ENCODE data around the gene SAMD4A.

Gene SAMD4A

GRCh38 chr14:54672688-54673087 is 105.8 kb downstream of the SAMD4A start:
- TF ChIP-seq, protein P1, sequence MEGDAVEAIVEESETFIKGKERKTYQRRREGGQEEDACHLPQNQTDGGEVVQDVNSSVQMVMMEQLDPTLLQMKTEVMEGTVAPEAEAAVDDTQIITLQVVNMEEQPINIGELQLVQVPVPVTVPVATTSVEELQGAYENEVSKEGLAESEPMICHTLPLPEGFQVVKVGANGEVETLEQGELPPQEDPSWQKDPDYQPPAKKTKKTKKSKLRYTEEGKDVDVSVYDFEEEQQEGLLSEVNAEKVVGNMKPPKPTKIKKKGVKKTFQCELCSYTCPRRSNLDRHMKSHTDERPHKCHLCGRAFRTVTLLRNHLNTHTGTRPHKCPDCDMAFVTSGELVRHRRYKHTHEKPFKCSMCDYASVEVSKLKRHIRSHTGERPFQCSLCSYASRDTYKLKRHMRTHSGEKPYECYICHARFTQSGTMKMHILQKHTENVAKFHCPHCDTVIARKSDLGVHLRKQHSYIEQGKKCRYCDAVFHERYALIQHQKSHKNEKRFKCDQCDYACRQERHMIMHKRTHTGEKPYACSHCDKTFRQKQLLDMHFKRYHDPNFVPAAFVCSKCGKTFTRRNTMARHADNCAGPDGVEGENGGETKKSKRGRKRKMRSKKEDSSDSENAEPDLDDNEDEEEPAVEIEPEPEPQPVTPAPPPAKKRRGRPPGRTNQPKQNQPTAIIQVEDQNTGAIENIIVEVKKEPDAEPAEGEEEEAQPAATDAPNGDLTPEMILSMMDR (conservative IDR thresholded peaks at IDR 0.05; ENCODE audit: low read depth, low read length), result no peak
- no peak for DNase-seq (ENCODE audit: low read depth)
- H3K4me3 ChIP-seq (ENCODE audit: low read length), result no peak overlapping the region

GRCh38 chr14:54673193-54674045 is 106.5 kb downstream of the SAMD4A start:
- DNase-seq (ENCODE audit: low read depth), result no peak
- TF ChIP-seq, protein P1 (conservative IDR thresholded peaks at IDR 0.05; ENCODE audit: low read depth, low read length), result no peak
- H3K4me3 ChIP-seq (ENCODE audit: low read length), result no peak overlapping the region

DNA sequence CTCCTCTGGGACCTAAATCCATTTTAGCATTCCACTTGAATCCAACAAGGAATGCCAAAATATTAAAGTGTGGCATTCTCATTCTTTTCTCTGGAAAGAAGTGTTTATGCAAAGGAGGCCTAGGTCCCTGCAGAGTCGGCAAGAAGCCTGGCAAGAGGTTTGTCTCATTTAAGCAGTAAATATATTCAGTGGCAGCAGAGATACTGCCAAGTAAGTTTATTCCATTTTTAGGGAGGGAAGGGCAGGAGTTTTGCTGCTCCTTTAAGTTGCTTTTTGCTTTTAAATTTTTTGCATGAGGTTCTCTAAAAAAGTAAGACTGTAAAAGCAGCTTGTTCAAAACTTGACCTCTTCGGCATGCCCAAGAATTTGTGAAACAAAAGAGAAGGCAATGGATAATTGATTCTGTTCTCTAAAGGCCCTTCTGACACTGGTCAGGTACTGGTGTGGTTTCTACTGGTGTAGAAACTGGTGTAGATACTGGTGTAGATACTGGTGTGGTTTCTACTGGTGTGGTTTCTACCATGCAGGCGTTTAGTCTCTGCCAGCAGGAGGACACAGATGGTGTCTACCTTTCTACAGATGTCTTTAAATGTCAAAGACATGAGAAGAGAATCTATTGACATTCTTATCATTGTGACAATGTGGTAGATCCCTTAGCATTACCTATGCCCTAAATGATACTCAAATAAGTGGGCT is 107.3 kb downstream of the SAMD4A start:
- no peak for DNase-seq (ENCODE audit: low read depth)
- no peak overlapping the region for H3K4me3 ChIP-seq (ENCODE audit: low read length)
- TF ChIP-seq, protein P1 (conservative IDR thresholded peaks at IDR 0.05; ENCODE audit: low read depth, low read length), result no peak

DNA sequence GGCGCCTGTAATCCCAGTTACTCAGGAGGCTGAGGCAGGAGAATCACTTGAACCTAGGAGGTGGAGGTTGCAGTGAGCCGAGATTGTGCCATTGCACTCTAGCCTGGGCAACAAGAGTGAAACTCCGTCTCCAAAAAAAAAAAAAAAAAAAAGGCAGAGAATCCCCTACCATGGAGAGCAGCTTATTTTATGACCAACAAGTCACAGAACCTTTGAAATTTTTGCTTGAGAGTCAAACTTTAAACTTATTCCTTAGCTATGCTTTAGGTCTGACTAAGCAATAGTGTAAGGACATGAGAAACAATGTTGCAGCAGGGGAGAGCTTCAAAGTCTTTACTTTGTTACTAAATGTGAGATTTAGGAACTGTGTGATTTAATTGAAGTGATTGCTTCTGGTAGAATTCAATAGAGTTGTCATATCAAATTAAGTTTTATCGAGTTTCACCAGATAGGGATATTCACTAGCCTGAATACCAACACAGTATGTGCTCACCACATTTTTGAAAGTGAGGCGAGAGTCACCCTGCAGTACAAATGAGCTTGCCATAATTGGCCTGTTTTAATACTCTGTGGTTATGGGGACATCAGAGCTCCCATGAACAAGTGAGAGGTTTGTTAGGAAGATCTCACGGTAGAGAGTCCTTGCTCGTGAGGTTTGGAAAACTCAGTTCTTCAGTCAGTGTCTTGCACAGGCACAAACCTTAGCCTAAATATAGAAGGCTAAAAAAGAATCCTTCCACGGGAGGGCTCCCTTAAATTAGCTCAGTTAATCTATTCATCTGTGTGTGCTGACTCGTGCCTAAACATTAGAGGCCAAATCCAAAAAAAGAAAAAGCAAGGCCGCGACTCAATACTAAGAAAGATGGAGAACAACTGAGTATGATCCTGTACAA is 108.6 kb downstream of the SAMD4A start:
- TF ChIP-seq, protein P1 (conservative IDR thresholded peaks at IDR 0.05; ENCODE audit: low read depth, low read length), result no peak
- H3K4me3 ChIP-seq (ENCODE audit: low read length), result no peak overlapping the region
- no peak for DNase-seq (ENCODE audit: low read depth)

- TF ChIP-seq, protein P1 (conservative IDR thresholded peaks at IDR 0.05; ENCODE audit: low read depth, low read length), result no peak
- DNase-seq (ENCODE audit: low read depth), result peak; percentile 94
- no peak overlapping the region for H3K4me3 ChIP-seq (ENCODE audit: low read length)
Measured at GRCh38 chr14:54676812-54677708, 110.1 kb downstream of the SAMD4A start.

GRCh38 chr14:54680651-54681050 is 113.7 kb downstream of the SAMD4A start:
- no peak overlapping the region for H3K4me3 ChIP-seq (ENCODE audit: low read length)
- DNase-seq (ENCODE audit: low read depth), result no peak
- TF ChIP-seq, protein P1 (conservative IDR thresholded peaks at IDR 0.05; ENCODE audit: low read depth, low read length), result no peak

Measured in retinal pigment epithelial cell (primary cell).